MM.1S (cell line): ENCODE data around the gene CTDNEP1.

ENCODE experiments used
- DNase-seq: peaks from one replicate; pipeline ENCODE4 v3.0.0-alpha.2; 2015
- H2AFZ ChIP-seq: fragments of 300-600 bp; sonication (generic); 2 replicates; pipeline ENCODE4 v1.6.0; 2016; ENCODE audit warnings: antibody characterized with exemption, low read length
- H3F3A ChIP-seq: fragments of 300-600 bp; sonication (generic); 2 replicates; pipeline ENCODE4 v1.6.1; 2016; ENCODE audit warnings: mild to moderate bottlenecking, antibody characterized with exemption, low read length, moderate library complexity, mixed read lengths; ENCODE audit not compliant: insufficient read depth
- H3K27ac ChIP-seq: fragments of 300-600 bp; sonication (generic); 2 replicates; pipeline ENCODE4 v1.5.1; 2016; ENCODE audit warnings: mild to moderate bottlenecking, low read length
- H3K27me3 ChIP-seq: fragments of 300-600 bp; sonication (generic); replicated peaks from 2 replicates; pipeline ENCODE4 v1.6.0; 2016; ENCODE audit warnings: low read length; ENCODE audit not compliant: insufficient read depth
- H3K36me3 ChIP-seq: fragments of 300-600 bp; sonication (generic); replicated peaks from 2 replicates; pipeline ENCODE4 v1.6.1; 2016; ENCODE audit warnings: mild to moderate bottlenecking, low read length, mixed read lengths; ENCODE audit not compliant: insufficient read depth
- H3K4me1 ChIP-seq: fragments of 300-600 bp; sonication (generic); 2 replicates; pipeline ENCODE4 v1.6.1; 2016; ENCODE audit warnings: low read length, mixed read lengths
- H3K4me2 ChIP-seq: fragments of 300-600 bp; sonication (generic); 2 replicates; pipeline ENCODE4 v1.6.0; 2016; ENCODE audit warnings: low read depth, low read length
- H3K4me3 ChIP-seq: fragments of 300-600 bp; sonication (generic); 2 replicates; pipeline ENCODE4 v1.5.1; 2016; ENCODE audit warnings: low read length, mixed read lengths
- H3K79me2 ChIP-seq: fragments of 300-600 bp; sonication (generic); 2 replicates; pipeline ENCODE4 v1.6.1; 2016; ENCODE audit warnings: mixed run types, low read length, mixed read lengths
- H3K9ac ChIP-seq: fragments of 300-600 bp; sonication (generic); 2 replicates; pipeline ENCODE4 v1.6.1; 2016; ENCODE audit warnings: low read length, mixed read lengths
- H3K9me2 ChIP-seq: fragments of 300-600 bp; sonication (generic); replicated peaks from 2 replicates; pipeline ENCODE4 v1.6.1; 2016; ENCODE audit warnings: mild to moderate bottlenecking, low read length, mixed read lengths; ENCODE audit not compliant: insufficient read depth
- H3K9me3 ChIP-seq: fragments of 300-600 bp; sonication (generic); replicated peaks from 2 replicates; pipeline ENCODE4 v1.6.1; 2016; ENCODE audit warnings: mild to moderate bottlenecking, low read length, mixed read lengths; ENCODE audit not compliant: insufficient read depth
- H4K20me1 ChIP-seq: fragments of 300-600 bp; sonication (generic); 2 replicates; pipeline ENCODE4 v1.6.1; 2016; ENCODE audit warnings: mild to moderate bottlenecking, low read length, moderate library complexity, mixed read lengths; ENCODE audit not compliant: insufficient read depth
- CTCF ChIP-seq: fragments of 300-600 bp; sonication (generic); IDR thresholded peaks from 2 replicates; pipeline ENCODE4 v1.5.1; 2016; ENCODE audit warnings: antibody characterized with exemption, low read length, mixed read lengths
- EZH2 ChIP-seq: fragments of 300-600 bp; sonication (generic); optimal IDR thresholded peaks from 2 replicates; pipeline ENCODE3; 2017; ENCODE audit warnings: low read depth, mild to moderate bottlenecking, antibody characterized with exemption, low read length, mixed read lengths
- EZH2phosphoT487 ChIP-seq: fragments of 300-600 bp; sonication (generic); IDR thresholded peaks from 2 replicates; pipeline ENCODE4 v1.6.1; 2018; ENCODE audit warnings: antibody characterized with exemption, low read length

The CTDNEP1 gene

GRCh38 chr17:7218758-7219157 lies 32.8 kb downstream of the CTDNEP1 start:
- peaks cover 19% of the 10 kb centered on the region for H3K4me1 ChIP-seq
- H2AFZ ChIP-seq, result no peak overlapping the region

GRCh38 chr17:7218166-7218565 lies 33.4 kb downstream of the CTDNEP1 start:
- no peak for TF ChIP-seq EZH2
- peaks cover 22% of the 10 kb centered on the region for H3K27me3 ChIP-seq
- no peak for DNase-seq
- H3K79me2 ChIP-seq, result peaks cover 35% of the 10 kb centered on the region
- H3K4me2 ChIP-seq, result no peak overlapping the region
- H3K4me1 ChIP-seq, result peaks cover 24% of the 10 kb centered on the region
- no peaks in the 10 kb centered on the region for H3K9me2 ChIP-seq
- H2AFZ ChIP-seq, result no peak overlapping the region
- no peak overlapping the region for H3K9ac ChIP-seq
- H4K20me1 ChIP-seq, result no peaks in the 10 kb centered on the region
- no peaks in the 10 kb centered on the region for H3K36me3 ChIP-seq
- no peak overlapping the region for H3K4me3 ChIP-seq
- no peaks in the 10 kb centered on the region for H3F3A ChIP-seq
- H3K27ac ChIP-seq, result no peak overlapping the region
- H3K9me3 ChIP-seq, result no peaks in the 10 kb centered on the region

More at GRCh38 chr17:7218758-7219157, 32.8 kb downstream of the CTDNEP1 start:
- no peak overlapping the region for H3K9ac ChIP-seq
- no peaks in the 10 kb centered on the region for H3K9me2 ChIP-seq
- no peak overlapping the region for H3K4me3 ChIP-seq
- no peak for DNase-seq
- no peak overlapping the region for H3K27ac ChIP-seq
- 0 out of 2 replicates have a peak, but pooled peaks cover 3% of the 10 kb centered on the region for H3K36me3 ChIP-seq
- H3K79me2 ChIP-seq, result peaks cover 35% of the 10 kb centered on the region
- peaks cover 17% of the 10 kb centered on the region for H3K27me3 ChIP-seq
- no peak for TF ChIP-seq CTCF
- TF ChIP-seq EZH2, result no peak
- TF ChIP-seq EZH2phosphoT487, result no peak
- H3F3A ChIP-seq, result no peaks in the 10 kb centered on the region
- H3K4me2 ChIP-seq, result no peak overlapping the region
- no peaks in the 10 kb centered on the region for H3K9me3 ChIP-seq
- H4K20me1 ChIP-seq, result no peaks in the 10 kb centered on the region

- no peak for TF ChIP-seq EZH2phosphoT487
- TF ChIP-seq EZH2, result no peak
- TF ChIP-seq CTCF, result no peak
- Histone ChIP-seq H3K4me3 (no peak overlapping the region), H3K9me3 (no peaks in the 10 kb centered on the region), H3K27ac (no peak overlapping the region), H2AFZ (no peak overlapping the region), H3K9me2 (no peaks in the 10 kb centered on the region), H3K4me2 (no peak overlapping the region), H3K27me3 (peaks cover 31% of the 10 kb centered on the region), H3F3A (no peaks in the 10 kb centered on the region), H3K36me3 (no peaks in the 10 kb centered on the region), H3K79me2 (peaks cover 29% of the 10 kb centered on the region), H3K4me1 (peaks cover 24% of the 10 kb centered on the region), H3K9ac (no peak overlapping the region), H4K20me1 (no peaks in the 10 kb centered on the region)
- DNase-seq, result no peak
Observed at GRCh38 chr17:7217113-7217987, 34.2 kb downstream of the CTDNEP1 start.
